Measurements from ENCODE around the gene NPSR1. TPM values are rescaled to one million over a fixed set of nuclear protein-coding genes. Genes with fewer than 3 reads are reported as not detected.
"Not testable (repeated sequence)": the region's sequence is repeated elsewhere in the genome, so short reads cannot be mapped to it uniquely, and the experiment has no call there.

Gene NPSR1
- total RNA-seq, 1 experiment from 2014 or later = not detected

- no peak for DNase-seq (ENCODE audit: low spot score)
Observed at GRCh38 chr7:34835901-34836600, 178.0 kb downstream of the NPSR1 start.

GRCh38 chr7:34837316-34837715, 179.3 kb downstream of the NPSR1 start:
- DNase-seq (ENCODE audit: low spot score) = peak; percentile 75

GRCh38 chr7:34837801-34838201, 179.8 kb downstream of the NPSR1 start:
- DNase-seq (ENCODE audit: low spot score) = peak; percentile 94

GRCh38 chr7:34838329-34838728, 180.3 kb downstream of the NPSR1 start:
- peak; percentile 86 for DNase-seq (ENCODE audit: low spot score)

GRCh38 chr7:34839645-34840044, 181.6 kb downstream of the NPSR1 start:
- DNase-seq (ENCODE audit: low spot score) = no peak

- no peak for DNase-seq (ENCODE audit: low spot score)
Observed at GRCh38 chr7:34840176-34840785, 182.3 kb downstream of the NPSR1 start.

GRCh38 chr7:34841326-34841725, 183.3 kb downstream of the NPSR1 start:
- DNase-seq (ENCODE audit: low spot score) = no peak

- peak; percentile 65 for DNase-seq (ENCODE audit: low spot score)
Observed at GRCh38 chr7:34842782-34843181, 184.8 kb downstream of the NPSR1 start.

- no peak for DNase-seq (ENCODE audit: low spot score)
Observed at GRCh38 chr7:34844406-34844805, 186.4 kb downstream of the NPSR1 start.

GRCh38 chr7:34844936-34845665, 187.1 kb downstream of the NPSR1 start:
- no peak for DNase-seq (ENCODE audit: low spot score)

- DNase-seq (ENCODE audit: low spot score) = peak; percentile 51
Observed at GRCh38 chr7:34845666-34846361, 187.8 kb downstream of the NPSR1 start.

- no peak for DNase-seq (ENCODE audit: low spot score)
Observed at GRCh38 chr7:34846976-34847375, 189.0 kb downstream of the NPSR1 start.

- DNase-seq (ENCODE audit: low spot score) = no peak
Observed at GRCh38 chr7:34848670-34849069, 190.7 kb downstream of the NPSR1 start.

- peak; percentile 51 for DNase-seq (ENCODE audit: low spot score)
Observed at GRCh38 chr7:34849163-34849960, 191.3 kb downstream of the NPSR1 start.

- DNase-seq (ENCODE audit: low spot score) = no peak
Observed at GRCh38 chr7:34849986-34850385, 192.0 kb downstream of the NPSR1 start.

GRCh38 chr7:34850681-34851080, 192.7 kb downstream of the NPSR1 start:
- DNase-seq (ENCODE audit: low spot score) = peak; percentile 47

GRCh38 chr7:34851431-34851830, 193.4 kb downstream of the NPSR1 start:
- DNase-seq (ENCODE audit: low spot score) = no peak

- not testable (repeated sequence) for DNase-seq (ENCODE audit: low spot score)
Observed at GRCh38 chr7:34858444-34858843, 200.4 kb downstream of the NPSR1 start.

GRCh38 chr7:34859281-34859680, 201.3 kb downstream of the NPSR1 start:
- not testable (repeated sequence) for DNase-seq (ENCODE audit: low spot score)

- not testable (repeated sequence) for DNase-seq (ENCODE audit: low spot score)
Observed at GRCh38 chr7:34866222-34866621, 208.2 kb downstream of the NPSR1 start.

- not testable (repeated sequence) for DNase-seq (ENCODE audit: low spot score)
Observed at GRCh38 chr7:34867341-34867740, 209.3 kb downstream of the NPSR1 start.

Data from A172 (cell line).